CD4-positive, alpha-beta T cell (primary cell): Measurements from ENCODE around the gene STX1A. TPM values are rescaled to one million over a fixed set of nuclear protein-coding genes. Genes with fewer than 3 reads are reported as not detected.
A peak's percentile ranks its signal among the peaks of the same experiment; 100 is the strongest.

Experiments used
- ATAC-seq: fragments of 200-7000 bp; cut with Tn5 transposase; one replicate; pipeline ENCODE4 v1.10.0; 2022; ENCODE audit warnings: mild to moderate bottlenecking; ENCODE audit not compliant: poor library complexity
- CTCF ChIA-PET: fragments of 350-600 bp; sonication (Branson Sonifier 250); formaldehyde crosslinking; loops from one replicate; lab custom pipeline; 2021; ENCODE audit warnings: antibody characterized with exemption, inconsistent platforms; lab: Charles Lee
- POLR2A ChIA-PET: fragments of 350-600 bp; sonication (Branson Sonifier 250); formaldehyde crosslinking; loops from one replicate; lab custom pipeline; 2021; ENCODE audit warnings: antibody characterized with exemption, inconsistent platforms; lab: Charles Lee
- DNase-seq, 14 experiments: peaks; one replicate each; pipeline ENCODE4 v3.0.0-alpha.2; 2013 to 2020; ENCODE audit warnings: mixed read lengths in 2 of 14
- H3K27ac ChIP-seq, 2 donors: one replicate each; pipeline versions ENCODE4 v1.5.1 to v1.7.0; 2013; ENCODE audit warnings: low read length in 2 of 2, low read depth in 1 of 2, mild to moderate bottlenecking in 1 of 2
- H3K27me3 ChIP-seq, 2 experiments: 1 replicate in 1 of 2; 2 replicates in 1 of 2; pipeline versions ENCODE4 v1.6.1 to v1.7.0; 2013; ENCODE audit warnings: low read length in 2 of 2, control low read depth in 1 of 2, mild to moderate bottlenecking in 1 of 2, moderate library complexity in 1 of 2; ENCODE audit not compliant: insufficient read depth in 2 of 2, control insufficient read depth in 1 of 2
- H3K36me3 ChIP-seq: one replicate; pipeline ENCODE4 v1.6.1; 2013; ENCODE audit warnings: low read length, control low read depth; ENCODE audit not compliant: insufficient read depth
- H3K4me1 ChIP-seq: one replicate; pipeline ENCODE4 v1.6.1; 2013; ENCODE audit warnings: low read length, control low read depth; ENCODE audit not compliant: insufficient read depth
- H3K4me3 ChIP-seq: one replicate; pipeline ENCODE4 v1.5.1; 2013; ENCODE audit warnings: mild to moderate bottlenecking, low read length, moderate library complexity
- H3K9me3 ChIP-seq, 2 experiments: 1 replicate in 1 of 2; 2 replicates in 1 of 2; pipeline versions ENCODE4 v1.6.1 to v1.7.0; 2013; ENCODE audit warnings: low read length in 2 of 2, mild to moderate bottlenecking in 2 of 2, control low read depth in 1 of 2, moderate library complexity in 1 of 2; ENCODE audit not compliant: control insufficient read depth in 1 of 2, insufficient read depth in 1 of 2
- H3K27ac Mint-ChIP-seq: one replicate; pipeline ENCODE4 v1.8.0; 2020; ENCODE audit warnings: mixed read lengths
- H3K27me3 Mint-ChIP-seq: one replicate; pipeline ENCODE4 v1.8.0; 2021; ENCODE audit warnings: mixed read lengths
- H3K36me3 Mint-ChIP-seq: one replicate; pipeline ENCODE4 v1.8.0; 2021; ENCODE audit warnings: low read depth, mixed read lengths
- H3K4me1 Mint-ChIP-seq: one replicate; pipeline ENCODE4 v1.8.0; 2021; ENCODE audit warnings: low read depth, mixed read lengths
- H3K4me3 Mint-ChIP-seq: one replicate; pipeline ENCODE4 v1.8.0; 2020; ENCODE audit warnings: mild to moderate bottlenecking, mixed read lengths
- H3K9me3 Mint-ChIP-seq: one replicate; pipeline ENCODE4 v1.8.0; 2020; ENCODE audit warnings: mixed read lengths
- intact Hi-C, 2 experiments: fragments of 100-400 bp; cut with DNase I in 1 of 2; cut with micrococcal nuclease in 1 of 2; formaldehyde crosslinking; loops; one replicate each; pipeline versions ENCODE4 v1.15.1 to v1.9.0; 2023 to 2025; cut with DNase I, micrococcal nuclease
- total RNA-seq, 174 experiments: library from RNA in 2 of 174; stranded (reverse) in 2 of 174; gene quantifications; one replicate each; pipeline ENCODE4 v1.2.3 and lab custom pipeline; 2021 to 2026
- TF ChIP-seq, protein P1 (sequence below): fragments of 200-600 bp; IDR thresholded peaks from one replicate; pipeline ENCODE4 v1.8.0; 2022; ENCODE audit warnings: antibody characterized with exemption, mild to moderate bottlenecking

Gene STX1A
- total RNA-seq, 2 experiments from 2014 or later, result 15.5 to 20.7 TPM

DNA sequence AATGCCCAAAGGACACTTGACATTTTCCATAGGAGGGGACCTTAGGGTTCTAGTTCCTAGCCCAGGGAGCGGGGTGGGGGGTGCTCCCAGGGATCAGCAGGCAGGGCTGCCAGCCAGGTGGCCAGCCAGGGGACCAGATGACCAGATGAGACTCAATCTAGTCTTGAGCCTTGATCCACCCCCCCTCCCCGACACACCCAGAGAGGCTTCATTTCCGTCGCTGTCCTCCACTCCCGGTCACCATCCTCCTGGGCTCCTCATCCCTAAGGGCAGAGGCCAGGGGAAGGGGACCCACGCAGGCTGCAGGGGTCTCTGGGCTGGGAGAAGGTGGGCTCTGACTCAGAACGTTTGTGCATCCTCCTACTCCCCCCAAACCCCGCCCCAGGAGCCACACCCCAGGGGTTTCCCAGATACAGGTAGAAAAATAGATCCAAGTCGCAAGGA lies 1.0 kb downstream of the STX1A start:
- H3K4me3 ChIP-seq, result peak overlapping the region; percentile 75
- TF ChIP-seq, protein P1, sequence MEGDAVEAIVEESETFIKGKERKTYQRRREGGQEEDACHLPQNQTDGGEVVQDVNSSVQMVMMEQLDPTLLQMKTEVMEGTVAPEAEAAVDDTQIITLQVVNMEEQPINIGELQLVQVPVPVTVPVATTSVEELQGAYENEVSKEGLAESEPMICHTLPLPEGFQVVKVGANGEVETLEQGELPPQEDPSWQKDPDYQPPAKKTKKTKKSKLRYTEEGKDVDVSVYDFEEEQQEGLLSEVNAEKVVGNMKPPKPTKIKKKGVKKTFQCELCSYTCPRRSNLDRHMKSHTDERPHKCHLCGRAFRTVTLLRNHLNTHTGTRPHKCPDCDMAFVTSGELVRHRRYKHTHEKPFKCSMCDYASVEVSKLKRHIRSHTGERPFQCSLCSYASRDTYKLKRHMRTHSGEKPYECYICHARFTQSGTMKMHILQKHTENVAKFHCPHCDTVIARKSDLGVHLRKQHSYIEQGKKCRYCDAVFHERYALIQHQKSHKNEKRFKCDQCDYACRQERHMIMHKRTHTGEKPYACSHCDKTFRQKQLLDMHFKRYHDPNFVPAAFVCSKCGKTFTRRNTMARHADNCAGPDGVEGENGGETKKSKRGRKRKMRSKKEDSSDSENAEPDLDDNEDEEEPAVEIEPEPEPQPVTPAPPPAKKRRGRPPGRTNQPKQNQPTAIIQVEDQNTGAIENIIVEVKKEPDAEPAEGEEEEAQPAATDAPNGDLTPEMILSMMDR, result no peak
- no peaks in the 10 kb centered on the region for H3K9me3 Mint-ChIP-seq

DNA sequence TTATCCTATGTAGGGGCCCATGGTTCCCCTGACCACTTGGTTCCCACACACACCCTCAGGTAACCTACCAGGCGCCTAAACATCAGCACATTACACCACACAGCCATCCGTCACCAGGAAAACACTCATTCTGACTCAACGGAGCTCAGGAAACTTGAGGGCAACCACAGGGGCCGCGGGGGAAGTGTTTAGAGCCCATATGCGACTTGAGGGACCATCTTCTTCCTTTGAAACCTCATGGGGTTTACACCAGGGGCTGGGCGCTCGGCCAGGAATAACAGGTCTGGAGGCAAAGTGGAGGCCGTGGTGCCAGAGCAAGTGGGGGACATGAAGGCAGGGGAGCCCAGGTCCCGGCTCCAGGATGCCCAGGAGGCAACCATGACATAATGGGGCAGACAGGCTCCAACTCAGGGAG lies 1.5 kb downstream of the STX1A start:
- peak overlapping the region; percentile 95 for H3K4me3 Mint-ChIP-seq
- Histone ChIP-seq H3K4me3 (peak overlapping the region; percentile 75), H3K36me3 (peaks cover 3% of the 10 kb centered on the region), H3K27me3 (no peaks in the 10 kb centered on the region), H3K27ac (peak overlapping the region in 1 of 2 donors; percentile 12), H3K4me1 (peaks cover 44% of the 10 kb centered on the region), H3K9me3 (no peaks in the 10 kb centered on the region)
- no peaks in the 10 kb centered on the region for H3K36me3 Mint-ChIP-seq
- ATAC-seq (peak; percentile 73), DNase-seq (peak; percentile 39 to 86 (median 66))
- TF ChIP-seq, protein P1, result no peak
- intact Hi-C loops, result loop anchor here (2.0 to 5.0 kb wide), 3 partner anchors 21 to 891 kb away; partner anchors contain the start of genes ABHD11 (in 1 of the 2) and TYW1B (in 1 of the 2)
- H3K27me3 Mint-ChIP-seq, result peaks cover 4% of the 10 kb centered on the region
- ChIA-PET POLR2A (interaction anchor here (1.0 to 1.3 kb wide), 2 partner anchors 20 to 125 kb away, joined by 3 to 5 read pairs; partner anchors contain the start of genes ABHD11 and METTL27), CTCF (interaction anchor here (0.6 to 1.0 kb wide), 3 partner anchors 17 to 249 kb away, joined by 3 to 5 read pairs (median 4); no protein-coding TSS in a partner anchor)
- no peaks in the 10 kb centered on the region for H3K9me3 Mint-ChIP-seq
- peaks cover 16% of the 10 kb centered on the region for H3K4me1 Mint-ChIP-seq
- H3K27ac Mint-ChIP-seq, result peak overlapping the region; percentile 76

More for the DNA sequence above, 1.0 kb downstream of the STX1A start:
- intact Hi-C loops, result loop anchor here (2.0 to 5.0 kb wide), 3 partner anchors 20 to 891 kb away; partner anchors contain the start of genes ABHD11 (in 1 of the 2) and TYW1B (in 1 of the 2)
- H3K36me3 Mint-ChIP-seq, result no peaks in the 10 kb centered on the region
- H3K27me3 Mint-ChIP-seq, result peaks cover 4% of the 10 kb centered on the region
- peak overlapping the region; percentile 95 for H3K4me3 Mint-ChIP-seq
- POLR2A ChIA-PET, result interaction anchor here (1.0 to 1.3 kb wide), 2 partner anchors 20 to 124 kb away, joined by 3 to 5 read pairs; partner anchors contain the start of genes ABHD11 and METTL27
- Histone ChIP-seq H3K4me1 (peaks cover 44% of the 10 kb centered on the region), H3K36me3 (peaks cover 3% of the 10 kb centered on the region), H3K9me3 (no peaks in the 10 kb centered on the region), H3K27ac (peak overlapping the region in 1 of 2 donors; percentile 12), H3K27me3 (no peaks in the 10 kb centered on the region)
- H3K27ac Mint-ChIP-seq, result peak overlapping the region; percentile 76
- peaks cover 16% of the 10 kb centered on the region for H3K4me1 Mint-ChIP-seq
- no peak for ATAC-seq
- CTCF ChIA-PET, result interaction anchor here (1.0 kb wide), 2 partner anchors 16 to 112 kb away, joined by 3 to 5 read pairs; no protein-coding TSS in a partner anchor
- peak in 6 of 14 experiments; percentile 15 to 55 (median 34) for DNase-seq

DNA sequence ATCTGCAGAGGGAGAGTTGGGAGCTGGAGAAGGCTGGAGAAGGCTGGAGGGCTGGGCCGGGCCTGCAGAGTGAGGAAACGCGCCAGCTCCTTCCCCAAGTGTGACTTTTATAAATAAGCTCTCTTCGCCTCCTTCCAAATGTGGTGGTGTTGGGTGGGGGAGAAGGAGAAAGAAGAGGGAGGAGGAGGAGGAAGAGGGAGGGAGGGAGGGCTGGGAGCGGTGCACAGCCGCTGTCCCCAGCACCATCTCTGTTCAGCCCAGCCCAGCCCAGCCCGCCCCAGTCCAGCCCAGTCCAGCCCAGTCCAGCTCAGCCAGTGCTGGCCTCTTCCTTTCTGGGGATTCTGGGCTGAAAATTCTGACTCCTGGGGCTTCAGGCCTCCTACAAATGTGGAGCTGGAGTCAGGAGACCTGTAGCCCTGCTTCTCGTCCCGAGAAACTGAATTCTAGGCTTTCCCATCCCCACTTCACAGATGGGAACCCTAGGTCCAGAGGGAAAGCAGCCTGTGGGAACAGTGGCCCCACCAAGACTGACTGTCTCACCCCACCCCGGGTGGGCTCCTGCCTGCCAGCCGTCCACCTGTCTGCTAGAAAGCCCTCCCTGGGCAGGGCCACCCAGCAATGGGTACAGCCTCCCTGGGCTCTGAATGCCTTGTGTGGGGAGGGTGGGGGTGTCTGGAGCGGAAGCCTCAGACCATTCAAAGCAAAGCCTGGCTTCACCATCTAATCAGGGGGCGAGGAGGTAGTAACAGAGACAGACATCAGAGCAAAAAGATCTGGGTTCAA lies 2.3 kb downstream of the STX1A start:
- TF ChIP-seq, protein P1, result no peak
- CTCF ChIA-PET, result interaction anchor here (0.6 to 1.0 kb wide), 4 partner anchors 18 to 249 kb away, joined by 3 to 5 read pairs (median 4); no protein-coding TSS in a partner anchor
- POLR2A ChIA-PET, result interaction anchor here (1.0 to 1.3 kb wide), 2 partner anchors 21 to 125 kb away, joined by 3 to 5 read pairs; partner anchors contain the start of genes ABHD11 and METTL27
- Histone ChIP-seq H3K4me1 (peaks cover 44% of the 10 kb centered on the region), H3K9me3 (no peaks in the 10 kb centered on the region), H3K36me3 (peaks cover 3% of the 10 kb centered on the region), H3K4me3 (peak overlapping the region; percentile 75), H3K27me3 (no peaks in the 10 kb centered on the region), H3K27ac (no peak overlapping the region)
- peaks cover 16% of the 10 kb centered on the region for H3K4me1 Mint-ChIP-seq
- peak overlapping the region; percentile 95 for H3K4me3 Mint-ChIP-seq
- H3K27ac Mint-ChIP-seq, result peak overlapping the region; percentile 76
- peaks cover 4% of the 10 kb centered on the region for H3K27me3 Mint-ChIP-seq
- no peak for ATAC-seq
- DNase-seq, result no peak
- intact Hi-C loops, result loop anchor here in 1 of 2 experiments (5.0 kb wide), 1 partner anchor 890 kb away; the partner anchor contains the start of gene TYW1B
- H3K36me3 Mint-ChIP-seq, result no peaks in the 10 kb centered on the region
- H3K9me3 Mint-ChIP-seq, result no peaks in the 10 kb centered on the region
